ENCODE data around the gene CAMKV. TPM values are rescaled to one million over a fixed set of nuclear protein-coding genes. Genes with fewer than 3 reads are reported as not detected.

Gene CAMKV
- total RNA-seq, 1 donor from 2014 or later: 0.45 TPM

- H3K27ac Mint-ChIP-seq (ENCODE audit: unreplicated experiment): no peak overlapping the region
- H3K9ac ChIP-seq (ENCODE audit: low read length): no peak overlapping the region
- H3K36me3 Mint-ChIP-seq (ENCODE audit: low read depth, unreplicated experiment): no peaks in the 10 kb centered on the region
- no peaks in the 10 kb centered on the region for H3K36me3 ChIP-seq (ENCODE audit: insufficient read depth, low read length)
- DNase-seq (ENCODE audit: low read depth) (no peak), FAIRE-seq (no peak)
- no peak overlapping the region for H3K27ac ChIP-seq (ENCODE audit: low read depth, low read length)
- H3K79me2 ChIP-seq (ENCODE audit: insufficient read depth, low read length): no peaks in the 10 kb centered on the region
- H3K9me3 ChIP-seq (ENCODE audit: insufficient read depth, low read depth, low read length): no peaks in the 10 kb centered on the region
- no peaks in the 10 kb centered on the region for H3K4me1 ChIP-seq (ENCODE audit: insufficient read depth, low read length)
- H3K4me3 ChIP-seq (ENCODE audit: insufficient read depth, low read depth, low read length): no peak overlapping the region
- peaks cover 15% of the 10 kb centered on the region for H3K27me3 Mint-ChIP-seq (ENCODE audit: low read depth, unreplicated experiment)
- H3K4me3 Mint-ChIP-seq (ENCODE audit: unreplicated experiment): no peak overlapping the region
- no peaks in the 10 kb centered on the region for H3K27me3 ChIP-seq (ENCODE audit: insufficient read depth, low read length)
- no peaks in the 10 kb centered on the region for H4K20me1 ChIP-seq (ENCODE audit: insufficient read depth, low read length)
- no peaks in the 10 kb centered on the region for H3K4me1 Mint-ChIP-seq (ENCODE audit: low read depth, unreplicated experiment)
- TF ChIP-seq CTCF (IDR thresholded peaks at IDR 0.05; ENCODE audit: insufficient read depth, low read depth, low read length) (no peak), EZH2 (IDR thresholded peaks at IDR 0.05; ENCODE audit: insufficient read depth, low read length) (no peak)
- H2AFZ ChIP-seq (ENCODE audit: low read depth, low read length): no peak overlapping the region
- no peaks in the 10 kb centered on the region for H3K9me3 Mint-ChIP-seq (ENCODE audit: unreplicated experiment)
- H3K4me2 ChIP-seq (ENCODE audit: low read length): no peak overlapping the region
Observed at GRCh38 chr3:49886922-49887265, 17.2 kb upstream of the CAMKV start.

GRCh38 chr3:49883998-49884397 is 14.3 kb upstream of the CAMKV start:
- Histone ChIP-seq H3K27me3 (ENCODE audit: insufficient read depth, low read length) (peaks cover 6% of the 10 kb centered on the region), H3K4me1 (ENCODE audit: insufficient read depth, low read length) (no peaks in the 10 kb centered on the region), H3K9ac (ENCODE audit: low read length) (no peak overlapping the region), H3K4me2 (ENCODE audit: low read length) (no peak overlapping the region), H3K27ac (ENCODE audit: low read depth, low read length) (no peak overlapping the region), H3K79me2 (ENCODE audit: insufficient read depth, low read length) (no peaks in the 10 kb centered on the region), H2AFZ (ENCODE audit: low read depth, low read length) (no peak overlapping the region), H3K9me3 (ENCODE audit: insufficient read depth, low read depth, low read length) (no peaks in the 10 kb centered on the region), H3K36me3 (ENCODE audit: insufficient read depth, low read length) (no peaks in the 10 kb centered on the region), H3K4me3 (ENCODE audit: insufficient read depth, low read depth, low read length) (no peak overlapping the region), H4K20me1 (ENCODE audit: insufficient read depth, low read length) (no peaks in the 10 kb centered on the region)
- Mint-ChIP-seq H3K27me3 (ENCODE audit: low read depth, unreplicated experiment) (peaks cover 19% of the 10 kb centered on the region), H3K4me3 (ENCODE audit: unreplicated experiment) (no peak overlapping the region), H3K36me3 (ENCODE audit: low read depth, unreplicated experiment) (no peaks in the 10 kb centered on the region), H3K4me1 (ENCODE audit: low read depth, unreplicated experiment) (no peaks in the 10 kb centered on the region), H3K27ac (ENCODE audit: unreplicated experiment) (no peak overlapping the region), H3K9me3 (ENCODE audit: unreplicated experiment) (no peaks in the 10 kb centered on the region)
- DNase-seq (ENCODE audit: low read depth) (no peak), FAIRE-seq (no peak)
- no peak for TF ChIP-seq EZH2 (IDR thresholded peaks at IDR 0.05; ENCODE audit: insufficient read depth, low read length)
- TF ChIP-seq CTCF (IDR thresholded peaks at IDR 0.05; ENCODE audit: insufficient read depth, low read depth, low read length): no peak

GRCh38 chr3:49882166-49882565 is 12.5 kb upstream of the CAMKV start:
- FAIRE-seq (no peak), DNase-seq (ENCODE audit: low read depth) (no peak)
- no peaks in the 10 kb centered on the region for H3K9me3 ChIP-seq (ENCODE audit: insufficient read depth, low read depth, low read length)
- H3K27ac ChIP-seq (ENCODE audit: low read depth, low read length): no peak overlapping the region
- no peaks in the 10 kb centered on the region for H3K9me3 Mint-ChIP-seq (ENCODE audit: unreplicated experiment)
- TF ChIP-seq EZH2 (IDR thresholded peaks at IDR 0.05; ENCODE audit: insufficient read depth, low read length) (no peak), CTCF (IDR thresholded peaks at IDR 0.05; ENCODE audit: insufficient read depth, low read depth, low read length) (no peak)
- peaks cover 6% of the 10 kb centered on the region for H3K27me3 ChIP-seq (ENCODE audit: insufficient read depth, low read length)
- H3K9ac ChIP-seq (ENCODE audit: low read length): no peak overlapping the region
- no peaks in the 10 kb centered on the region for H4K20me1 ChIP-seq (ENCODE audit: insufficient read depth, low read length)
- no peaks in the 10 kb centered on the region for H3K36me3 Mint-ChIP-seq (ENCODE audit: low read depth, unreplicated experiment)
- H3K4me1 ChIP-seq (ENCODE audit: insufficient read depth, low read length): no peaks in the 10 kb centered on the region
- H3K27ac Mint-ChIP-seq (ENCODE audit: unreplicated experiment): no peak overlapping the region
- no peaks in the 10 kb centered on the region for H3K4me1 Mint-ChIP-seq (ENCODE audit: low read depth, unreplicated experiment)
- no peak overlapping the region for H3K4me3 ChIP-seq (ENCODE audit: insufficient read depth, low read depth, low read length)
- H3K4me2 ChIP-seq (ENCODE audit: low read length): no peak overlapping the region
- no peaks in the 10 kb centered on the region for H3K79me2 ChIP-seq (ENCODE audit: insufficient read depth, low read length)
- no peak overlapping the region for H2AFZ ChIP-seq (ENCODE audit: low read depth, low read length)
- H3K36me3 ChIP-seq (ENCODE audit: insufficient read depth, low read length): no peaks in the 10 kb centered on the region
- H3K4me3 Mint-ChIP-seq (ENCODE audit: unreplicated experiment): no peak overlapping the region
- H3K27me3 Mint-ChIP-seq (ENCODE audit: low read depth, unreplicated experiment): peaks cover 15% of the 10 kb centered on the region

All from astrocyte (in vitro differentiated cells and primary cell).